DMS114 treated with DMSO at 0.1 percent for 48 hours (cell line): Measurements from ENCODE around the gene PRM3.
"Not testable (repeated sequence)": the region's sequence is repeated elsewhere in the genome, so short reads cannot be mapped to it uniquely, and the experiment has no call there.

ENCODE experiments used
- DNase-seq: peaks from one replicate; lab custom pipeline; 2025; ENCODE audit not compliant: unreplicated experiment; lab: John Stamatoyannopoulos, UW

Gene PRM3

DNA sequence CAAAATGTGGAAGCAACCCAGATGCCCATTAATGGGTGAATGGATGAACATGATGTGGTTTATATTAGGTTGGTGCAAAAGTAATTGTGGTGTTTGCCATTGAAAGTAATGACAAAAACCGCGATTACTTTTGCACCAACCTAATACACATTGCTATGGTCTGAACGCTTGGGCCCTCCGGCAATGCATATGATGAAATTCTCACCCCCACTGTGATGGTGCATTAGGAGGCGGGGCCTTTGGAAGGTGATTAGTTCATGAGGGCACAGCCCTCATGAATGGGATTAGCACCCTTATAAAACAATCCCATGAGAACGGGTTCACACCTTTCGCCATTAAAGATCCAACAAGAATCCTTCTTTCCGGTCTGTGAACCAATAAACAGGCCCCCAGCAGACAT is 33.0 kb upstream of the PRM3 start:
- DNase-seq, result no peak

DNA sequence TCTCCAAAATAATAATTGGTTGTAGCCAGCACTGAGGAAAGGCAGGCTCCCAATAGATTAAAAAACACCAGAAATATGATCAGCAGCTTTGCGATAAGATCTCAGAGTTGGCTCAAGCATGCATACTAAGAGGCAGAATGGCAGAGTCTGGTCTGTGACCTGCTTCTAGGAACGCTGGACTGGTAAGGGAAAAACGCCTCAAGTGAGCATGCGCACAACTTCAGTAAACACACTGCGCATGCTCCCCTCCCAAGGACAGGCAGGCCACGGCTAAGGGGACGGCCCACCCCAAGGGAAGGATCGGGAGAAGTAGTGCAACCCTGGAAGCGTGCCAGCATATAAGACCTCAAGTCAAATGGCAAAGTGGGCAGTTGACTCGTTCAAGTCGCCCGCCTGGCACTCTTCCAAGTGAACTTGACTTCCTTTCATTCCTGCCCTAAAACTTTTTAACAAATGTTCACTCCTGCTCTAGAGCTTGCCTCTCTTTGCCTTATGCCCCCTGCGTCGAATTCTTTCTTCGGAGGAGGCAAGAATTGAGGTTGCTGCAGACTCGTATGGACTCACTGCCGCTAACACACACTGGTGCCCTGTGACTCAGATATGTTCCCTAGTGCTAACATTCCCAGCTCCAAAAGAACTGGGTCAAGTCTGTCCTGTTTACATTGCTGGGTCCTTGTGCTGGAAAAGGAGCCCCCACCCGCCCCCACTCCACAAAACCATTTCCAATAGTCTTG is 30.1 kb upstream of the PRM3 start:
- DNase-seq, result no peak

DNA sequence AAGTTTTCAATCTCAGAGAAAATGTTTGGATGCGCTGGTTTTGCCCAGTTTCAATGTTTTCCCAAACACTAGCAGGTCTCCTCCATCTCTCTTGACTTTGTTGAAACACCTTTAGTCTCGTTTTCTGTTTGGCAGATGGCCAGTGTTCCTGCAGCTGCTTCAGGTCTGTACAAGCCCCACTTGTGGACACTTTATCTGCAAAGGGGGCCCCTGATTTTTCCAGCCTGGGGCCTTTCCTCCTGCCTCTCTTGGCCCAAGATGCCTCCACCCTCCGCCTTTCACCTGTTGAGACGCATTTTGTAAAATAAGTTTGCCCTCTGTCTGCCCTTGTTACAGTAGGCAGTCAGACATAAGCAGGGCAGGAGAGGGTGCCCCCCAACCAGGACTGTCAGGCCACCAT is 29.5 kb upstream of the PRM3 start:
- DNase-seq, result no peak

DNA sequence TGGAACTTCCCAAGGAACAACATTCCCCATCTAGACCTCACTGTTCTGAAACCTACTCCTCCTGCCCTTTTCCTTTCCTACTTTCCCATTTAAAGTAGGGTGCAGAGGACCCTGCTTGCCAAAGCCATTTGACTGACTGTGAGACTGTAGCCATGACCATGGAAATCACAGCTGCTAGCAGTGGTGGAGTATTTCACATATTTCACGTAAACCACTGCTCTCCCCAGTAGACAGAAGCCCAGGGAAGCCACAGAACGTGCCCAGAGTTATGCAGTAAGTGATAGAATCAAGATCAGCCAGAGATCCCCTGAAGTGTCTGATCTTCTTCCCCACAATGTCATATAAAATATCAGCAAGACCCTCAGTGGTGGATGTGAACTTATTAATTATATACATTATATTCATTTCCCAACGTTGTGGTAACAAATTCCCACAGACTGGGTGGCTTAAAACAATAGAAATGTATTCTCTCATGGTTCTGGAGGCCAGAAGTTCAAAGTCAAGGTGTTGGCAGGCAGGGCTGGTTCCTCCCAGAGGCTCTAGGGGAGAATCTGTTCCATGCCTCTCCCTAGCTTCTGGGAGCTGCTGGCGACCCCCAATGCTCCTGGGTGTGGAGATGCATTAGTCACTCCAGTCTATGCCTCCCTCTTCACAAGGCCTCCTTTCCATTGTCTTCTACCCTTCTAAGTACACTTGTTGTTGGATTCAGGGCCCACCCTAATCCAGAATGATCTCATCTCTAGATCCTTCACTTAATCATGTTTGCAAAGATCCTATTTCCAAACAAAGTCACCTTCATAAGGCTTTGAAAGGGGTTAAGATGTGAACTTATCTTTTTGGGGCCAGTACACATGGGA is 28.4 kb upstream of the PRM3 start:
- DNase-seq, result no peak

DNA sequence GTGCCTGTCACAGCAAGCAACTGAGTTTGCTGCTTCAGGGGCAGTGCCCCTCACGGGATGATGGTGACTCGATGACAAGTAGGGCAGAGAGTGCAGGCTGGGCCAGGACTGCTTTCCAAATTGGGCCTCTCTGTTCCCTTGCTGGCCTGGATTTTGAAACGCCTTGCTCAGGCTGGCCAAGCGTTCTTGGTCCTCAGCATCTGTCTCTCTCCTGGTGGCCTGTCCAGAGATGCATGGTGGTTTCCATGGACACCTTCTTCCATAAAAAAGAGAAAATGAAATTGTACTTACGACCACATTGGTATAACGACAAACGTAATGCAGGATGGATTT is 27.1 kb upstream of the PRM3 start:
- no peak for DNase-seq

DNA sequence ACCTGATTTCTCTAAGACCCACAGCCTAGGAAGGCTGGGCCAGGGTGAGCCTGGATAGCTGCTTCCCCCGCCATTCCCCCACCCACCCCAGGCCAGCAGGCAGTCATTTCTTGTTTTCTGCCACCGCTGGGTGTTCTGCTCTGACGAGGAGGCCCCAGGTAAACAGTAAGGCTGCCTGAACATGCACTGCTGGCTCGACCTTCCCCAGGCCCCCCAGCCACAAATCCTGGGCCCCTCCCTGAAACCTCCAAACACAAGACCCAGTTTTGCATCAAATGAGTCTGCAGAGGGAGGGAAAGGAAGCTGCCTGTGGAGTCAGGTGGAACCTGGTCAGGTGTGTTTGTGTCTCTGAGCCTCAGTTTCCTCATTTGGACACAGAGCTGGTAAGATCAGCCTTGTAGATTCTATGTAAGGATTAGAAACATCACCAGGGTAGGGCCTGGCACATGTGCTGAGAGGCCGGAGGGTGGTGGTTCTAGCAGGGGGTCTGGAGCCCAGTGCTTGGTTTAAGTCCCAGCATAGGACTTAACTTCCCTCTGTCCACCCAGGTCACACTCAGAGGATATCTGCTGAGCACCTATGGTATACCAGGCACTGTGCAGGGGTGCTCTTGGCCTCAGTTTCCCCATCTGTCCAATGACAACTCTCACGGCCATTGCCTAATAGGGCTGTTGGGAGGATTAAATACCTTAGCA is 26.6 kb upstream of the PRM3 start:
- DNase-seq, result no peak

DNA sequence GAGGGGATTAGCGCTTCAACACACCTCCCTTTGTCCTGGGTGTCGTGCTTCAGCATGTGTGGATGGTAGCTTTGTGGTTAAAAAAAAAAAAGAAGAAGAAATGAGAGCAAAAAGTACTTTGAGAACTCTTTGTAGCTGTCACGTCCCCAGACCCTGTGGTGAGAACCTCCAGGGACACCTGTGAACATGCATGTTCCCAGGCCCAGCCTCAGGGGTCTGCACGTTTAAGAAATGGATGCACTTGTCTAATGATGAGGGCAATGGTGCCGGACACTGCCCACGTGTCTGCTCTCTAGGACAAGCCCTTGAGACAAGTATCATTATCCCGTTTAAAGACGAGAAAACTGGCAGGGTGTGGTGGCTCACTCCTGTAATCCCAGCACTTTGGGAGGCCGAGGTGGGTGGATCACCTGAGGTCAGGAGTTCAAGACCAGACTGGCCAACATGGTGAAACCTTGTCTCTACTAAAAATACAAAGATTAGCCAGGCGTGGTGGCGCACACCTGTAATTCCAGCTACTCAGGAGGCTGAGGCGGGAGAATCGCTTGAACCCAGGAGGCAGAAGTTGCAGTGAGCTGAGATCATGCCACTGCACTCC is 25.6 kb upstream of the PRM3 start:
- not testable (repeated sequence) for DNase-seq

DNA sequence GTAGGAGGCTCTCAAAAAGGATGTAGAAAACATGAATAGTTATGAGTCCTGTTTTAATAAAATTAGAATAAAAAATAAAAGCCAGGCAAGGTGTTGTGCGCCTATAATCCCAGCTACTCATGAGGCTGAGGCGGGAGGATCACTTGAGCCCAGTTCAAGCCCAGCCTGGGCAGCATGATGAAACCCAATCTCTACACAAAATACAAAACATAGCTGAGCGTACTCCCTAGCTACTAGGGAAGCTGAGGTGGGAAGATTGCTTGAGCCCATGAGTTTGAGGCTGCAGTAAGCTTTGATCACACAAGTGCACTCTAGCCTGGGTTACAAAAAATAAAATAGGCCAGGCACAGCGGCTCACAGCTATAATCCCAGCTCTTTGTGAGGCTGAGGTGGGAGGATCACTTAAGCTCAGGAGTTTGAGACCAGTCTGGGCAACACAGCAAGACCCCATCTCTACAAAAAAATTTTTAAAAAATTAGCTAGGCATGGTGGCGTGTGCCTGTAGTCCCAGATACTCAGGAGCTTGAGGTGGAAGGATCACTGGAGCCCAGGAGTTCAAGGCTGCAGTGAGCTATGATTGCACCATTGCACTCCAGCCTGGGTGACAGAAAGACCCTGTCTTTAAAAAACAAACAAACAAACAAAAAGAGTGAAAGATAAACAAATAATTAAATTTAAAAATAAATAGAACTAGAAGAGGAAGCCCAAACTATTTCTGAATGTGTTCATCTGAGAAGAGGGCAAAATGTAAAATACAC is 24.9 kb upstream of the PRM3 start:
- DNase-seq, result no peak

DNA sequence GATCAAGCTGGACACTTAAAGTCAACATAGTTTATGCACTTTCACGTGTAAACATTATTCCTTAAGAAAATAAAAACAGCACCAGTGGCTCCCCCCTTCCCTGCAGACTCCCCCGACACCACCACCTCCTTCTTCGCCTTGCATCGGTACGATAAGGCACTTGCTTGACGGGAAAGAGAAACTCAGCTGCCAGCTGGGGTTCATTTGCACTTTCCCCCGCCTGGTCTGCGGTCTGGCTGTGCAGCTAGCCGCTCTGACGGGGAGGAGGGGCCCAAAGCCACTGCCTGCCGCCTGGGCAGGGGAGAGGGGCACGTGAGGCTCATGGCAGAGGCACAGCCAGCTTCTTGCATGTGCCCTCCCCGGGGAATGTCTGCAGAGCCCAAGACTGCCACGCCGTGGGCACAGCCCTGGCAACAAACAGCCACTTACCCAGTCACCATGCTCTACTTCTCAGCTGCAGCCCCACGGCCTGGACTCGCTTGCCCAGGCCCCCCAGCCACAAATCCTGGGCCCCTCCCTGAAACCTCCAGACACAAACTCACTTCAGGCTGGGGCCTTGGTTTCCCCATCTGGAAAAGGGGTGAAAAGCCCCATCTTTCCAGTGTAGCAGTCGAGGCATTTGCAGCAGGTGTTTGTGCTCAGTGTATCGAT is 24.2 kb upstream of the PRM3 start:
- DNase-seq, result no peak

DNA sequence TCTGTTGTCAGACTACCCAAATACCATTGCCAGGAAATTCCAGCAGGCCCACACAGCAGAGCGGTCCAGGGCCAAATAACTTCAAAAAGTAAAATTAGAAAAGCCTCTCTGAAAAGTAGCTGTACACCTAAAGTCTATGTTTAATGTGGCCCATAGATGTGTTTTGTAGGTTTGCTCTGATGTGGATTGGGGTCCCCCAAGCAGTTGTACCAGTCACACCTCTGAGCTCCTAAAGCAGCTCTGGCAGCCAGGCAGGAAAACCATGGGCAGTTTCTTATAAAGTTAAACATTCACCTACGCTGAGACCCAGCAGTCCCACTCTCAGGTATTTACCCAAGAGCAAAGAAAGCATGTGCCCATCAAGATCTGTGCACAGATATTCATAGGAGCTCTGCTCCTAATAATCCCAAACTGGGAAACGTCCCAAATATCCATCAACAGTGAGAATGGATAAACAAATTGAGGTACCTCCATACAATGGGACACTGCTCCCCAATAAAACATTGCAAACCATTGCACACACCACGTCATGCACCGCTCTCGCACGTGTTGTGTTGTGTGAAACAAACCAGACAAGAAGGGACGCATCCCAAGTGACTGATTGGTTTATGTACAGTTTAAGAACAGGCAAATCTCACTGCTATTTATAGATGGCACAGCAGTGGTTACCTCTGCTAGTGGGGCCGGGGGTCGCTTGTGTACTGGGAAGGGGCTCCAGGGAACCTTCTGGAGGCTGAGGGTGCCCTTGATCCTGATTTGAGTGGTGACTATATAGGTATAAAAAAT is 23.5 kb upstream of the PRM3 start:
- DNase-seq, result no peak

DNA sequence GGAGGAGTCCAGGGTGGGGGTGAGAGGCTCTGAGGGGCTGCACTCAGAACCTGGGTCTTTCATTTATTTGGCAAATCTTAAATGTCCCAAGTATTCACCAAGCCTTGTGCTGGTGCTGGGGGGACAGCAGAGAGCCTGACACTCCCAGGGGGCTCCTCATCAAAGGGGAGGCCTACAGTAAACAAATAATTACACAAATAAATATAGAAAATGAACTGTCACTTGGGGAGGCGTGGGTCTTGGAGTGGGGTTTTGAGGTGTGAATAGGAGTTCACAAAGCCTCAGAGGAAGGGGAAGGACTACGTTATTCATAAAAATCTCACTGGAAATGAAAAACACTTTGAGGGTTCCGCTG is 22.9 kb upstream of the PRM3 start:
- no peak for DNase-seq

DNA sequence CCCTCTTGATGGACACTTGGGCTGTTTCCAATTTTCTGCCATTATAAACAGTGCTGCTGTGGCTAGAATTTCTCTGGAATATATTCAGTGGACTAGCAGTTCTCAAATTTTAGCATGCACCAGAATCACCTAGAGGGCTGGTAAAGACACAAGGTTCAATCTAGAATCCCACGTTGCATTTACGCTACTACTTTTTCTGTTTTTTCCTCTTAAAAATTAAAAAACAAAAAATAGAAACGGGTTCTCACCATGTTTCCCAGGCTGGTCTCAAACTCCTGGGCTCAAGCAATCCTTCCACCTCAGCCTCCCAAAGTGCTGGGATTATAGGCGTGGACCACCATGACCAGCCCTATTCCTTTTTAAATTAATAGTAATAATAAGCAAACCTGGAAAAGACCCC is 22.2 kb upstream of the PRM3 start:
- DNase-seq, result no peak

DNA sequence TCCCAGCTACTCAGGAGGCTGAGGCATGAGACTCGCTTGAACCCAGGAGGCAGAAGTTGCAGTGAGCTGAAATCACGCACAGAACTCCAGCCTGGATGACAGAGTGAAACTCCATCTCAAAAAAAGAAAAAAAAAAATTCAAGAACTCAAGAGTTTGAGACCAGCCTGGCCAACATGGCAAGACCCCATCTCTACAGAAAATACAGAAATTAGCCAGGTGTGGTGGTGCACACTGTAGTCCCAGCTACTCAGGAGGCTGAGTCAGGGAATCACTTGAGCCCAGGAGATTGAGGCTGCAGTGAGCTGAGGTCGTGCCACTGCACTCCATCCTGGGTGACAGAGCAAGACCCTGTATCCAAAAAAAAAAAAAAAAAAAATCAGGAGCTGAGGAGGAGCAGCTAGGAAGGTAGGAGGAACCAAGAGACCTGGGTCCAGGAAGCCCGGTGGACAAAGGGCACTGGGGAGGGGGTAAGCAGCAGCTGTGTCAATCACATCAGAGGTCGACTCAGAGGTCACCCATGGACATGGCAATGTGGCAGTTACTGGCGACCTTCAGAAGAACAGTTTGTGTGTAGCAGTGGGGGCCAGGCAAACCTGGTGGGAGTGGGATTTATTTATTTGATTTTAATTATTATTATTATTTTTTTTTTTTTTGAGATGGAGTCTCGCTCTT is 18.8 kb upstream of the PRM3 start:
- no peak for DNase-seq

DNA sequence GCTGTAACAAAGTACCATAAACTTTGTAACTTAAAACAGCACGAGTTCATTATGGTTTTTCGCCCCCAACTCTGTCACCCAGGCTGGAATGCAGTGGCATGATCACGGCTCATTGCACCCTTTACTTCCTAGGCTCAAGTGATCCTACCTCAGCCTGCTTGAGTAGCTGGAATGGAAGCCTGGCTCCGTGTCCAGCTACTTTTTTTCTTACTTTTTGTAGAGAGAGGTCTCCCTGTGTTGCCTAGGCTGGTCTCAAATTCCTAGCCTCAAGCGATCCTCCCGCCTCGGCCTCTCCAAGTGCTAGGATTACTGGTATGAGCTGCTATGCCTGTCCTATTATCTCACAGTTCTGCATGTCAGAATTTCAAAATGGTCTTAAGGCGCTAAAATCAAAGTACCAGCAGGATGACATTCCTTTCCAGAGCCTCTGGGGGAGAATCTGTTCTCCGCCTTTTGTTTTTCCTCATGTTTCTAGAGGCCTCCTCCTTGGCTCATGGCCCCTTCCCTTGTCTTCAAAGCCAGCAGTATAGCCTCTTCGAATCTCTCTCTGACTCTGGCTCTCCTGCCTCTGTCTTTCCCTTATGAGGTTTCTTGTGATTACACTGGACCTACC is 17.8 kb upstream of the PRM3 start:
- DNase-seq, result no peak

DNA sequence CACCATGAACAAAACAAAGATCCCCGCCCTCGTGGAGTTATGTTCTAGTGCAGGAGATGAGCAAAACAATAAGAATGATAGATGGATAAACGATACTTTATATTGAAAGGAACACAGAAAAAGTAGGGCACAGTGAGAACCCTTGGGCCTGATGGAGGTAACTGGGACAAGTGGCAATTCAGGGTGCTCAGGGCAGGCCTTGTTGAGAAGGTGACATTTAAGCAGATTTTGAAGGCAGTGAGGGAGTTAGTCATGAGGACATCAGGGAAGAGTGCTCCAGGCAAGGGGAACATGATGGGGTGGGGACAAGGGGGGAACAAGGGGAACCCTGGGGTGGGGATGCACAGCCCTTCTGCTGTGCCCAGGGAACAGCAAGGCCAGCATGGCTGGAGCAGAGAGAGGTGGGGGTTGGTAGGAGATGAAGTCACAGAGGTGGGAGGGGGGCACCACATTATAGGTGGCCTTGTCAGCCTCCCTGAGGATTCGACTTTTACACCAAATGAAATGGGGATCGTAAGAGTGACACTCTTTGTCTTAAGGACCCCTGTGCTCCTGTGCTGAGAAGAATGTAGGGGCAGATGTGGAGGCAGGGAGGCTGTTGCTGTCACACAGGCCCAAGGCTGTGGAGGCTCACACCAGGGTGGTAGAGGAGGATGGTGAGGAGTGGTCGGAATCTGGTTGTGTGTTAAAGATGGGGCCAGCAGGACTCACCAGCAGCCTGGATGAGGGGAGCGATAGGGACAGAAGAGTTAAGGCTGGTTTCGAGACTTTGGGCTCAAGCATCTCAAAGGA is 16.9 kb upstream of the PRM3 start:
- DNase-seq, result no peak

DNA sequence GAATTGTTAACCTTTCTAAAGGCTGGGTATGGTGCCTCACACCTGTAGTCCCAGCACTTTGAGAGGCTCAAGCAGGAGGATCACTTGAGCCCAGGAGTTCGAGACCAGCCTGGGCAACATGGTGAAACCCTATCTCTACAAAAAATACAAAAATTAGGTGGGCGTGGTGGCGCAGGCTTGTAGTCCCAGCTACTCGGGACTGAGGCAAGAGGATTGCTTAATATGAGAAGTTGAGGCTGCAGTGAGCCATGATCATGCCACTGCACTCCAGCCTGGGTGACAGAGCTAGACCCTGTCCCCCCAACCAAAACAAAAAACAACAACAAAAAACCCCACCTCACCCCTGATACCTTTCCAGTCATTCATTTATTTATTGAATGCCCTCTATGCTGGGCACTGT is 16.3 kb upstream of the PRM3 start:
- DNase-seq, result not testable (repeated sequence)

DNA sequence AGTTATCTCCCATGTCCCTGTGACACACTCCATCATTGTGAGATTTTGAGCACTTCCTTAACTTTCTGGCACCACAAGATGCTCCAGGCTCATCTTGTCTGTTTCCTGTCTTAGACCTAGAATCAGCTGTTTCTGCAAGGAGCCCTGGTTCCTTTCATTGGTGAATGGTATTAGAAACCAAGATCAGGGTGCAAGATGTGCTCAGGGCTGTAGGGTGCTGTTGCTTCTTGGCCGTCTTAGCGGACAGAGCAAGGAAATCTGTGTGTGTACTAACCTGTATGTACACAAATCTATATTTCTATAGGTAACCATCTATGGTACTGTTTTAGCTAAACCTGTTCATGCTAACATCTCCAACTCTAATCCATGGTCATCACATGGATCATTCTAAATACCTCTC is 15.8 kb upstream of the PRM3 start:
- DNase-seq, result no peak

DNA sequence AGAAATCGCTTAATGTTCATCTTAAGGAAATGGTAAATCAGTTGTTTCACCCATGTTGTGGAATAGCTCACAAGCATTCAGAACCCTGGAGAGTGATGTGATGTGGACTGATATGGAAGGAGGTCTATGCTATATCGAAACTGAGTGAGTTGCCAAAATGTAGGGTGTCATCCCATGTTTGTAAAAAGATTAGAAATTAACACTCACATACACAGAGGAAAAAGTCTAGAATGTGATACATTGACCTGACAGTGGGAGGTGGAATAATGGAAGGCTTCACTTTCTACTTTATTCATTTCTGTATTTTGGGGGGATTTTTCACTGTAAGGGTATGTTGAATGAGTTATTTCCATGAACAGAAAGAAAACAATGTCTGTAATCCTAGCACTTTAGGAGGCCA is 12.4 kb upstream of the PRM3 start:
- DNase-seq, result no peak
